DMS 273 (cell line): ENCODE measurements around the gene SHD.
"Not testable (repeated sequence)": the region's sequence is repeated elsewhere in the genome, so short reads cannot be mapped to it uniquely, and the experiment has no call there.

Experiments used
- DNase-seq: peaks from one replicate; lab custom pipeline; 2025; ENCODE audit not compliant: unreplicated experiment; lab: John Stamatoyannopoulos, UW

Gene SHD

GRCh38 chr19:4326215-4326836 is 47.3 kb downstream of the SHD start:
- DNase-seq: no peak

- DNase-seq: no peak
Observed at GRCh38 chr19:4326837-4327251, 47.8 kb downstream of the SHD start.

- DNase-seq: peak; percentile 50
Observed at GRCh38 chr19:4327252-4327876, 48.3 kb downstream of the SHD start.

GRCh38 chr19:4327877-4328242 is 48.8 kb downstream of the SHD start:
- no peak for DNase-seq

GRCh38 chr19:4328243-4328990 is 49.4 kb downstream of the SHD start:
- DNase-seq: no peak

- not testable (repeated sequence) for DNase-seq
Observed at GRCh38 chr19:4328991-4329681, 50.1 kb downstream of the SHD start.

GRCh38 chr19:4329858-4330257 is 50.8 kb downstream of the SHD start:
- DNase-seq: no peak

GRCh38 chr19:4334929-4335570 is 56.0 kb downstream of the SHD start:
- no peak for DNase-seq

GRCh38 chr19:4337906-4338440 is 58.9 kb downstream of the SHD start:
- DNase-seq: no peak

- no peak for DNase-seq
Observed at GRCh38 chr19:4338441-4339355, 59.6 kb downstream of the SHD start, which contains the start of gene STAP2. Gene STAP2 (minus strand): TSS chr19:4338827. CDS start chr19:4338753, 74 bp downstream.
